GM13976 (cell line): ENCODE data around the gene TASL.
"Not testable (repeated sequence)": the region's sequence is repeated elsewhere in the genome, so short reads cannot be mapped to it uniquely, and the experiment has no call there.

Source experiments
- DNase-seq: peaks from one replicate; pipeline ENCODE4 v3.0.0; 2012; ENCODE audit warnings: low spot score
- in situ Hi-C: fragments of 300-500 bp; cut with MboI; formaldehyde crosslinking; loops from one replicate; pipeline ENCODE4 v1.12.0; 2022; ENCODE audit warnings: low sequenced_read_pairs, mixed read lengths, inconsistent platforms; ENCODE audit not compliant: unreplicated experiment
- TF ChIP-seq, protein P1 (sequence below): IDR thresholded peaks from 2 replicates; pipeline ENCODE4 v1.5.1; 2012; ENCODE audit warnings: borderline replicate concordance, mild to moderate bottlenecking; ENCODE audit not compliant: insufficient read depth; ENCODE audit errors: extremely low read depth, missing control alignments, control extremely low read depth

The TASL gene

GRCh38 chrX:30568136-30568535 lies 9.4 kb downstream of the TASL start:
- TF ChIP-seq, protein P1, sequence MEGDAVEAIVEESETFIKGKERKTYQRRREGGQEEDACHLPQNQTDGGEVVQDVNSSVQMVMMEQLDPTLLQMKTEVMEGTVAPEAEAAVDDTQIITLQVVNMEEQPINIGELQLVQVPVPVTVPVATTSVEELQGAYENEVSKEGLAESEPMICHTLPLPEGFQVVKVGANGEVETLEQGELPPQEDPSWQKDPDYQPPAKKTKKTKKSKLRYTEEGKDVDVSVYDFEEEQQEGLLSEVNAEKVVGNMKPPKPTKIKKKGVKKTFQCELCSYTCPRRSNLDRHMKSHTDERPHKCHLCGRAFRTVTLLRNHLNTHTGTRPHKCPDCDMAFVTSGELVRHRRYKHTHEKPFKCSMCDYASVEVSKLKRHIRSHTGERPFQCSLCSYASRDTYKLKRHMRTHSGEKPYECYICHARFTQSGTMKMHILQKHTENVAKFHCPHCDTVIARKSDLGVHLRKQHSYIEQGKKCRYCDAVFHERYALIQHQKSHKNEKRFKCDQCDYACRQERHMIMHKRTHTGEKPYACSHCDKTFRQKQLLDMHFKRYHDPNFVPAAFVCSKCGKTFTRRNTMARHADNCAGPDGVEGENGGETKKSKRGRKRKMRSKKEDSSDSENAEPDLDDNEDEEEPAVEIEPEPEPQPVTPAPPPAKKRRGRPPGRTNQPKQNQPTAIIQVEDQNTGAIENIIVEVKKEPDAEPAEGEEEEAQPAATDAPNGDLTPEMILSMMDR, result no peak
- in situ Hi-C loops, result no loop called here
- no peak for DNase-seq

DNA sequence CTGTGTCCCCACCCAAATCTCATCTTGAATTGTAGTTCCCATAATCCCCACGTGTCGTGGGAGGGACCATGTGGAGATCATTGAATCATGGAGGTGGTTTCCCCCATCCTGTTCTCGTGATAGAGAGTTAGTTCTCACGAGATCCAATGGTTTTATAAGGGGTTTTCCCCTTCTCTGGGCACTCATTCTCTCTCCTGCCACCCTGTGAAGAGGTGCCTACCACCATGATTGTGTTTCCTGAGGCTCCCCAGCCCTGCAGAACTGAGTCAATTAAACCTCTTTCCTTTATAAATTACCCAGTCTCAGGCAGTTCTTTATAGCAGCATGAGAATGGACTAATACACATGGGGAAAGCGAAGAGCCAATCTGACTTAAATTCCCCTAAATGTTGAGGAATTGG lies 14.5 kb downstream of the TASL start:
- in situ Hi-C loops, DNase-seq: not testable (repeated sequence)

- in situ Hi-C loops, result no loop called here
- TF ChIP-seq, protein P1, result no peak
- no peak for DNase-seq
Measured at GRCh38 chrX:30561191-30561590, 16.4 kb downstream of the TASL start.

DNA sequence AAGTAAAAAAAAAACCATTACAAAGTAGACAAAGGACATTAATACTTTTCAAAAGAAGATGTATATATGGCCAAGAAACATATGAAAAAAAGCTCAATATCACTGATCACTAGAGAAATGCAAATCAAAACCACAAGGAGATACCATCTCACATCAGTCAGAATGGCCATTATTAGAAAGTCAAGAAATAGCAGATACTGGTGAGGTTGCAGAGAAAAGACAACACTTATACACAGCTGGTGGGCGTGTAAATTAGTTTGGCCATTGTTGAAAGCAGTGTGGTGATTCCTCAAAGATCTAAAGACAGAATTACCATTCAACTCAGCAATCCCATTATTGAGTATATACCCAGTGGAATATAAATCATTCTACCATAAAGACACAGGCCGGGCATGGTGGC lies 39.3 kb downstream of the TASL start:
- in situ Hi-C loops, result no loop called here
- TF ChIP-seq, protein P1, result no peak
- no peak for DNase-seq

- DNase-seq, result no peak
- TF ChIP-seq, protein P1, result no peak
- in situ Hi-C loops, result no loop called here
Measured at GRCh38 chrX:30533835-30534234, 43.7 kb downstream of the TASL start.

GRCh38 chrX:30533266-30533665 lies 44.3 kb downstream of the TASL start:
- TF ChIP-seq, protein P1, result no peak
- no peak for DNase-seq
- in situ Hi-C loops, result no loop called here

- no peak for DNase-seq
- in situ Hi-C loops, result no loop called here
- TF ChIP-seq, protein P1, result no peak
Measured at GRCh38 chrX:30530606-30531005, 47.0 kb downstream of the TASL start.
